ENCODE measurements around the gene GJA10. TPM values are rescaled to one million over a fixed set of nuclear protein-coding genes. Genes with fewer than 3 reads are reported as not detected.

Gene GJA10
- total RNA-seq, 1 donor from 2014 or later = not detected

Other genes with a start within 250 kb of the GJA10 start
- 28.2 and 35.8 TPM in 2 replicates for gene MDN1, start 74.7 kb upstream of the GJA10 start, total RNA-seq
- 17.4 and 21.1 TPM in 2 replicates for gene CASP8AP2, start 64.6 kb upstream of the GJA10 start, total RNA-seq

Measured in dermis blood vessel endothelial cell (primary cell).